ENCODE data around the gene FBXL14. TPM values are rescaled to one million over a fixed set of nuclear protein-coding genes. Genes with fewer than 3 reads are reported as not detected.
"Not testable (repeated sequence)": the region's sequence is repeated elsewhere in the genome, so short reads cannot be mapped to it uniquely, and the experiment has no call there.

The FBXL14 gene
- polyA plus RNA-seq, 3 donors, result 9.6 to 15.5 (median 12.5) TPM

DNA sequence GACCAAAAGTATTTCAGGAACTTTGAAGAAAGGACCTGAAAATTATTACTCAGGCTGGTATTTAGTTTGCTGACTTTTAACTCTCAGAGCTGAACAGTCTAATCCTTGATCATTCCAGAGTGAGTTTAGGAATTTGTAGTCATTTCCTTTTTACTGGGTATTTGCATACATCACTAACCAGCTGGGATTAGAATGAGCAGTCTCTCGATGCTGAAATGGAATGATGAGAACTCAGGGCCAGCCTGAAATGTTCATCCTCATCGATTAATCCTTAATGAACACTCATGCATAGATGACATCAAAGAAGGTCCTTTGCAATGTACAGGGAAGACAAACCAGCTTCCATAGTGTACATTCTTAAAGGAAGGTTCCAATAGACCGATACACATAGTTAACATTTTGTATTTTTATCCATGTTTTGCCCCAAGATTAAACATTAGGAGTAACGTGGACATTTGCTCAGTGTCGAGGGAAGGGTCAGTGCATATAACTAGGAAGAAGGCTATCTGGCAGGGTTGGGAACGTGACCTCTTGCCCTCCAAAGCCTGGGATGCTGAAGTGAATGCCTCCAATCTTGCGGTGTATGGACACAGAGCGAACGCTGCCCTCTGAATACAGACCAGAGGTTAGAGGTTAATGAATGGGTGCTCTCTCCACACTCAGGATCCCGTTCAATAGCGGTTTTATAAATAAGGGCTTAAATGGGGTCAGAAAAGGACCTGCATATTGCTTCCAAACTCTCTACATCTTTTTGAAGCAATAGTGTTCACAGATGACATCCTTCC lies 14.5 kb downstream of the FBXL14 start:
- no peak for DNase-seq (ENCODE audit: extremely low read depth in 1 of 11, low read depth in 9 of 11, low spot score in 4 of 11)

DNA sequence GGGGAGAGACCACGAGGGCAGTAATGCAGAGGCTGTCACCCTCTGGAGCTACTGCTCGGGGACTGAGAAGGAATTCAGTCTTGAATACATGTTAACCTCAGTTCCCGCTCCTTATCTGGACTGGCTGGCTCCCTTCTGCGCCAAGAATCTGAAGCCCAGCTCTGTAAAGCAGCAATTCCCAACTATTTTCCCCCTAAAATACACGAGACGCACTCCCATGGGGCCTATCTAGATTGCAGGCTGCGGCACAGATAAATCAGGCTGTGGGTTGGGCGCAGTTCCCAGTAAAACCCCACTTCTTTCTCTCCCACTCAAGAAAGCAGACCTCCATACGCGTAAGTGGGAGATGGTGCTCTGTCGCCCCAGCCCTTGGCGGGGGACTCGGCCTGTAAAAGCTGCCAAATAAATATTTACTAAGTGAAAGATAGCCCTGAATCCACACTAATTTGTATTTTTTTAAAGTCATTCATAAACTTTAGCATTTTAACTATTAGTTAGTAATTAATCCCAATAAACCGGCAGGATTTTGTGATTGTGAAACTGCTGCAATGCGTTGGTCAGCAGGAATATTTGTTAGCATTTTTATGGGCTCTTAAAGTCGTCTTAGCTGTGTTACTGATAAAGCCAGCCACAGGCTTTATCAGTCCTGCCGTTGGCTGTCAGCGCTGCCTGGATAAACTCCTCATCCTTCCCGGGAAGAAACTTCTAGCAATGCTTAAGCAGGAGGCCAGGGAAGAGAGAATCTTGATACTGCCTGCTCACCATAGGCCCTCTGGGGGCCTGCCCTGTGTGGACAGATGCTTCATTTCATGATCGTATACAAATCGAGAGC lies 17.8 kb downstream of the FBXL14 start:
- peak in 9 of 11 donors; percentile 70 to 87 (median 79) for DNase-seq (ENCODE audit: extremely low read depth in 1 of 11, low read depth in 9 of 11, low spot score in 4 of 11)

GRCh38 chr12:1575408-1576401 lies 18.7 kb downstream of the FBXL14 start:
- DNase-seq (ENCODE audit: extremely low read depth in 1 of 11, low read depth in 9 of 11, low spot score in 4 of 11), result peak in 2 of 11 donors; percentile 65 to 72

DNA sequence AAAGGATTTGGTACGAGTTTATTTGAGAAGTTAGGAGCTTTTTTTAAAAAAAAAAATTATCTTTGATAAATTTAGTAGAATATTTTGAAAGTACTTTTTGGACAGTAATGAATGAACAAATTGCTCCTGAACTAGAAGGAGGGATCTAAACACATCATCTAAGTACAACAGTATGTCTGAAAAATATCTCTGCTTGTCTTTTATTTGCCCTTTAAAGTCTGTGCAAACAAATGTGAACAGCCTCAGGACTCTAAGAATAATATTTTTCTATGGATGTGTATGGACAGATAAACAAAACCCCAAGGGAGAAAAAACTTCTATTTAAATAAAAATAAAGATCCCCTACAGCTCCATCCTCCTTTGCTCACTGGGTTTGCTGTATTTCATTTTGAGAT lies 19.5 kb downstream of the FBXL14 start:
- no peak for DNase-seq (ENCODE audit: extremely low read depth in 1 of 11, low read depth in 9 of 11, low spot score in 4 of 11)

GRCh38 chr12:1573960-1574864 lies 20.2 kb downstream of the FBXL14 start:
- no peak for DNase-seq (ENCODE audit: extremely low read depth in 1 of 11, low read depth in 9 of 11, low spot score in 4 of 11)

- no peak for DNase-seq (ENCODE audit: extremely low read depth in 1 of 11, low read depth in 9 of 11, low spot score in 4 of 11)
Measured at GRCh38 chr12:1572731-1573130, 21.6 kb downstream of the FBXL14 start.

DNA sequence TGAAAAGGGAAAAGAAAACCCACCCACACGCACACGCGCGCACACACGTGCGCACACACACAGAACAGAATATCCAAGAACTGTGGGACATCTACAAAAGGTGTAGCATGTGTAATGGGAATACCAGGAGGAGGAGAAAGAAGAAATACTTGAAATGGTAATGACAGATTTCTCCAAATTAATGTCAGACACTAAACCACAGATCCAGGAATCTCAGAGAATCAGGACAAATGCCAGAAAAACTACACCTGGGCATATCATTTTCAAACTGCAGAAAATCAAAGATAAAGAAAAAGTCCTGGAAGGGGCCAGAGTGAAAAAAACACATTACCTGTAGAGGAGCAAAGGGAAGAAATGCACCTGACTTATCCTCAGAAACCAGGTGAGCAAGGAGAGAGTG lies 26.5 kb downstream of the FBXL14 start:
- DNase-seq (ENCODE audit: extremely low read depth in 1 of 11, low read depth in 9 of 11, low spot score in 4 of 11), result no peak

DNA sequence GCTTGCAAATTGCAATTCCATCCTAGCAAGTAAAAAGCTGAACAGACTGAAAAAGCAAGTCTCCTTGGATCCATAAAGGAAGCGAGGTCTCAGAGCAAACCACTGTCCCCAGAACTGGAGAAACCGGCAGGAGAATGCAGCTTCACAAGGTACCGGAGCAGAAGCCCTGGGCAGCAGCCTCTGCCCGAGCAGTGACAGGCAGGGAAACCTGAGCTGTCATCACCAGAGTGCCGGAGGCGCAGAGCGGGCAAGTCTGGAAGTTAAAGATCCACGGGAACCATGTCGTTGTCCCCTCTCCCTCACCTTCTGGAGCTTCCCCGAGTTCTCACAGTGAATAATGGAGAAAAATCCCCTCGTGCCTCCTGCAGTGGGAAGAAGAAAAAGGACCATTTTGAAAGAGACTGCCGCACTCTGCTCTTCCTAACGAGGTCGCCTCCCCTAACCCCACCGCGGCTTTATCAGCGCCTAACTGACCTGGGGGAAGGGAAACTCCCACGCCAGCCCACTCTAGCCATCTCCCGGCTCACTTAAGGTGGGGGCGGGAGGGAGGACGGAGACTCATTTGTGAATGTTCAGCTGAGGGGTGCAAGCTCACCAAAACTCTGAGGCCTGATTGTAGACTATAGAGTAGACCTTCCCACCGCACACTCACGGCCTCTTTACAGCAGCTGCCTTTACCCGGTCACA lies 27.8 kb downstream of the FBXL14 start:
- no peak for DNase-seq (ENCODE audit: extremely low read depth in 1 of 11, low read depth in 9 of 11, low spot score in 4 of 11)

- DNase-seq (ENCODE audit: extremely low read depth in 1 of 11, low read depth in 9 of 11, low spot score in 4 of 11), result no peak
Measured at GRCh38 chr12:1565172-1565571, 29.2 kb downstream of the FBXL14 start.

DNA sequence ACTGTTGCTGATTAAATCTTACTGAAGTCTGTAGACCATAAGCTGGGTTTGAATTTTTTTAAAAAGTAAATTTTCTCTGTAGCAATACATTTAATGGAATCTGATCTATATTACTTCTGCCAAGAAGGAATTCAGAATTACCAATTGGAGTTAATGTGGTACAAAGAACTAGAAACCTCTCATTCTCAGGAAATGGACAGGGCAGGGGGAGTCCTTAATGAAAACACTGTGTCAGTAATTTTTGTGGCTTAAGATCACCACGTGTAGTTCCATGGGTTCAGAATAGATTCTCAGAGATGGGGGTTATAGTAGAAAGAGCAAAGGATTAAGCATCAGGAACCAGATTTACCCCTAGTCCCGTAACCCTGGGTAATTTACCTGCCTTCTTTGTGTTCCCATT lies 30.3 kb downstream of the FBXL14 start:
- DNase-seq (ENCODE audit: extremely low read depth in 1 of 11, low read depth in 9 of 11, low spot score in 4 of 11), result no peak

DNA sequence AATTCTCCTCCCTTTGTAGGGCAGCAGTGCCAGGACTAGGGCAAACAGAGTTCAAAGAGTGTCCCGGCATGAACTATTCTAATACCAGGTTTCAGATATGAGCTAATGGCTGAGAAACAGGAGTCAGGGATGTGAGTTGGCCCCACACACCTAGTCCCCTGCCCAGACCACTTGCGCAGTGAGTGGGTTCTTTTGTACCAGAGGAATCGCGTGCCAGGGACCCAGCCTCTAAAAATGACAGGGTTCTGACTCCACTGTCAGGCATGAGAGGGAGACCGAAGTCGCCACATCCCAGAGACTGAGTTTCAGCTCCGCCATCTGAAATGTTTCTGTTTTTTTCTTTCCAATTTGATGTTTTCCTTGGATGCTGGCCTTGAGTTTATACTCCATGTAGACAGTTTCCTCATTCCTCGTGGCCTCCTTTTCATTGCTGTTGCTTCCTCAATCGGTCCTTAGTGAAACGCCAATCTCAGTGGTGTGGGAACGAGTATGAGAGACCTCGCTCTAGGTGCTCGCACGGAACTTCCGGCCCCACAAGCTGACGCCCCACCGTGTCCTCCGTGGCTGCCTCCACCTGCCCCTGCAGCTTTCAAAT lies 31.5 kb downstream of the FBXL14 start:
- DNase-seq (ENCODE audit: extremely low read depth in 1 of 11, low read depth in 9 of 11, low spot score in 4 of 11), result no peak

DNA sequence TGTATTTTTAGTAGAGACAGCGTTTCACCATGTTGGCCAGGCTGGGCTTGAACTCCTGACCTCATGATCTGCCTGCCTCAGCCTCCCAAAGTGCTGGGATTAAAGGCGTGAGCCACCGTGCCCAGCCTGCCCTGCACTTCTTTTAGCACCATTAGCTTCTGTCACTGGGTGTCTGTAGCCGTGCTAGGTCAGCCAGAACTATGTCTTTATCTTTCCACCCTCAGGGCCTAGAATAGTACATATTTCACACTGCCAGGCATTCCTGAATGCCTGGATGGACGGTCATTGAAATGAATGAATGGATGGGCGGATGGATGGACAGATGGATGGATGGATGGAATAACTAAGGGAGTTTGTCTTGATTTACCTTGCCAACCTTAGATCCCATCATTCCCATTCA lies 33.7 kb downstream of the FBXL14 start:
- no peak for DNase-seq (ENCODE audit: extremely low read depth in 1 of 11, low read depth in 9 of 11, low spot score in 4 of 11)

- DNase-seq (ENCODE audit: extremely low read depth in 1 of 11, low read depth in 9 of 11, low spot score in 4 of 11), result no peak
Measured at GRCh38 chr12:1559676-1560091, 34.7 kb downstream of the FBXL14 start.

- not testable (repeated sequence) for DNase-seq (ENCODE audit: extremely low read depth in 1 of 11, low read depth in 9 of 11, low spot score in 4 of 11)
Measured at GRCh38 chr12:1558108-1558507, 36.3 kb downstream of the FBXL14 start.

DNA sequence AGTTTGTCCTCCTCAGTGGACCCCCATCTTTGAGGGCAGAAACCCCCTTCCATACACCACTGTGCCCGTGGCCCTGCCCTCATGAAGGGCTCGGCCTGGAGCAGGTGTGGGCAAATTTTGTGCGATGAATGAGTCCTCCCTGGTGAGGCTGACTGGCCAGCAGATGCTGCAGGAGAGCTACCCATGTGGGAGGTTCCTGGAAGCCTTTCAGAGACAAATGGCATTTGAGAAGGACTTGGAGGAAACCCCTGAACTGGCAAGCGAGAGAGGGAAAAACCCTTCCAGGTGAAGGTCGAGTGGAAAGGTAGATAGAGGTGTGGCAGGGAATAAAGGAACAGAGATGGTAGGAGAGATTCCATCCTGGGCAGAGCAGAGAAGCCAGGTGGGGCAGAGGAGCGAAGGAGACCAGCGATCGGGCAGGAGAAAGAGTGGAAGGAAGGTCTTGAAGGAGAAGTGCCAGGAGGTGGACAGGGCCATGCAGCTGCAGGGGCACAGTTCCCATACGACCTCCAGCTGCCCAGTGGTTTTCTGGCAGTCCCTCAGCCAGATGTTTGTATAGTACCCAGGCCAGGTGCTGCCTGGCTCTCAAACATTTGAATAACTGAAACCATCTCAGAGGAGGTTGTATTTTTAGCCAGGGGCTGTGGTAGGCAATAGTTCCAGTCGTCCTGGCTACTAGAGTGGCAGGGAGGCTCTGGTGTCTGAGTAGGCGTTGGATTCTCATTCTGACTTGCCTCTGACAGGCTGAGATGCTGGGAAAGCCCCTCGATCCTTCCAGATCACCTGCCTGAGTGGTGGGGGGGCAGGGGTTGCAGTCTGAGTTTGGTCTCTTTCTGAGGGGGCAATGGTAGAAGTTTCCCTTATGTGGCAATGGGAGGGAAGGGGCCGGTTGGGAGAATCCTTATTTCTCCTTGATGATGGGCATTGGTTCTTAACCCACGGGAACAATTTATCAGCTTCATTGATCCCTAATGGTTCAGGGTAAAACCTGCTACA lies 40.1 kb downstream of the FBXL14 start:
- DNase-seq (ENCODE audit: extremely low read depth in 1 of 11, low read depth in 9 of 11, low spot score in 4 of 11), result no peak

- DNase-seq (ENCODE audit: extremely low read depth in 1 of 11, low read depth in 9 of 11, low spot score in 4 of 11), result no peak
Measured at GRCh38 chr12:1553536-1553935, 40.8 kb downstream of the FBXL14 start.

All from renal cortex interstitium (tissue), 11 donors.